SU-DHL-6 (cell line): ENCODE data around the gene RO60.

ENCODE experiments used
- CTCF ChIP-seq: fragments of 200-600 bp; sonication (generic); IDR thresholded peaks from one replicate; pipeline ENCODE4 v1.5.1; 2017; ENCODE audit warnings: antibody characterized with exemption, mild to moderate bottlenecking, low read length, moderate library complexity; ENCODE audit not compliant: insufficient read depth, poor library complexity, severe bottlenecking
- EZH2phosphoT487 ChIP-seq: fragments of 200-600 bp; sonication (generic), shearing (Covaris generic); conservative IDR thresholded peaks from 2 replicates; pipeline ENCODE4 v1.6.1; 2018; ENCODE audit warnings: mild to moderate bottlenecking, antibody characterized with exemption, low read length, moderate library complexity, mixed read lengths

GRCh38 chr1:193013005-193013404, 46.4 kb upstream of the RO60 start:
- no peak for TF ChIP-seq CTCF
- no peak for TF ChIP-seq EZH2phosphoT487
